A673 (cell line): Measurements from ENCODE around the gene PRKCB.

Experiments
- EZH2 ChIP-seq: fragments of 200-600 bp; sonication (generic); IDR thresholded peaks from 2 replicates; pipeline ENCODE4 v1.6.1; 2017; ENCODE audit warnings: borderline replicate concordance, low read depth, mild to moderate bottlenecking, mixed read lengths, antibody characterized with exemption, low read length; ENCODE audit not compliant: poor library complexity, severe bottlenecking
- TF ChIP-seq, protein P1 (sequence below): fragments of 300-800, 200-600 bp; sonication (generic); conservative IDR thresholded peaks from 2 replicates; pipeline ENCODE4 v1.5.1; 2017; ENCODE audit warnings: low read depth, mild to moderate bottlenecking, antibody characterized with exemption, low read length, moderate library complexity, mixed read lengths

DNA sequence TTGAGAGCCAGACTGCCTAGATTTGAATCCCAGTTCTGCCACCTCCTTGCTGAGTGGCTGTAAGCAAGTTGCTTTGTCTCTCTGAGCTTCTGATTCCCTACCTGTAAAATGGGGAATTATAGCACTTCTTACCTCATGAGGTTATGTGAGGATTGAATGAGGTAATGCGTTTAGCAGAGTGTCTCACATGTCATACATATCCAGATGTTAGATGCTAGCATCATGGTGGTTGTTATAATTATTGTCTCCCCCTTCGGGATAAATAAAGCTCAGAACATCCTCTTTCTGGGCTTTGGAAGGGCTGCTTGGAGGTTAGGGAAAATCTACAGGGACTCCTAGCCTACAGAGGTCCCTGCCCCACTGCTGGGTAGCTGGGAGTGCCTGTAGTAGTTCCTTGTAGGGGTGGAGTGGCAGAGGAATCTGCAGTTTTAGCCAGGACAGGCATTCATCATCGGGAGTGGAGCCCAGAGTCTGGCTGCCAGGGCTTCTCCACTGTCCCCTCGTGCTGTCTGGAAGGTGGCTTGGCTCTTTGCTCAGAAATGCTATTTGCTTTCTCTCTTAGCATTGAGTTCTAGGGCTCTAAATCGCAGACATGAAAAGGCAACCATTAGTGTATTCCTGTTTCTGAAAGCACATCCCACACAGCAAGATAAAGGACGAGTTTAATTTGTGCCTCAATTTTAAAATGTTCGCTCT is 282.5 kb downstream of the PRKCB start:
- no peak for TF ChIP-seq EZH2
- TF ChIP-seq, protein P1, sequence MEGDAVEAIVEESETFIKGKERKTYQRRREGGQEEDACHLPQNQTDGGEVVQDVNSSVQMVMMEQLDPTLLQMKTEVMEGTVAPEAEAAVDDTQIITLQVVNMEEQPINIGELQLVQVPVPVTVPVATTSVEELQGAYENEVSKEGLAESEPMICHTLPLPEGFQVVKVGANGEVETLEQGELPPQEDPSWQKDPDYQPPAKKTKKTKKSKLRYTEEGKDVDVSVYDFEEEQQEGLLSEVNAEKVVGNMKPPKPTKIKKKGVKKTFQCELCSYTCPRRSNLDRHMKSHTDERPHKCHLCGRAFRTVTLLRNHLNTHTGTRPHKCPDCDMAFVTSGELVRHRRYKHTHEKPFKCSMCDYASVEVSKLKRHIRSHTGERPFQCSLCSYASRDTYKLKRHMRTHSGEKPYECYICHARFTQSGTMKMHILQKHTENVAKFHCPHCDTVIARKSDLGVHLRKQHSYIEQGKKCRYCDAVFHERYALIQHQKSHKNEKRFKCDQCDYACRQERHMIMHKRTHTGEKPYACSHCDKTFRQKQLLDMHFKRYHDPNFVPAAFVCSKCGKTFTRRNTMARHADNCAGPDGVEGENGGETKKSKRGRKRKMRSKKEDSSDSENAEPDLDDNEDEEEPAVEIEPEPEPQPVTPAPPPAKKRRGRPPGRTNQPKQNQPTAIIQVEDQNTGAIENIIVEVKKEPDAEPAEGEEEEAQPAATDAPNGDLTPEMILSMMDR, result no peak
